ENCODE measurements around the gene TCTN1.

TCTN1 gene

DNA sequence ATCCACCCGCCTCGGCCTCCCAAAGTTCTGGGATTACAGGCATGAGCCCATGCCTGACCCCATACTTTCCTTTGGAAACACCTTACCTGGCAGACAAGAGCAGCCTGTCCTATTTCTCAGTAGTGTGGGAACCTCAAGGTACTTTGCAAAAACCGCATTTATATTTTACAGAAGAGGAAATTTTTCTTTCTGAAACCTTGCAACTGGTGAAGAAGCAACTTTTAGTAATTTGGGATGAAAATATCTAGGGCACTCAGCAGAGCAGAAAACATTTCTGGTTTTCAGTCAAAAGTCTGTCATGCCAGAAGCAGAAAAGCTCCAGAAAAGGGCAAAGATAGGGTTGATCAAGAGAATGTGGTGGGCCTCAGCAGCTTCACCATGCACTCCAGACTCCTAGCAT, 53.7 kb downstream of the TCTN1 start:
- no peaks in the 10 kb centered on the region for H3K4me1 ChIP-seq (ENCODE audit: control insufficient read depth, insufficient read depth, low read length)
- peaks cover 17% of the 10 kb centered on the region for H3K9me3 ChIP-seq (ENCODE audit: control insufficient read depth, low read length)
- H3K9ac ChIP-seq (ENCODE audit: low read length) = no peak overlapping the region
- H3K4me3 ChIP-seq (ENCODE audit: low read length) = no peak overlapping the region
- H3K27me3 ChIP-seq (replicated peaks; ENCODE audit: control insufficient read depth, insufficient read depth, low read length) = peaks cover 9% of the 10 kb centered on the region
- DNase-seq (ENCODE audit: low read depth) = no peak
- no peaks in the 10 kb centered on the region for H3K36me3 ChIP-seq (ENCODE audit: control insufficient read depth, insufficient read depth, low read length, severe bottlenecking)

DNA sequence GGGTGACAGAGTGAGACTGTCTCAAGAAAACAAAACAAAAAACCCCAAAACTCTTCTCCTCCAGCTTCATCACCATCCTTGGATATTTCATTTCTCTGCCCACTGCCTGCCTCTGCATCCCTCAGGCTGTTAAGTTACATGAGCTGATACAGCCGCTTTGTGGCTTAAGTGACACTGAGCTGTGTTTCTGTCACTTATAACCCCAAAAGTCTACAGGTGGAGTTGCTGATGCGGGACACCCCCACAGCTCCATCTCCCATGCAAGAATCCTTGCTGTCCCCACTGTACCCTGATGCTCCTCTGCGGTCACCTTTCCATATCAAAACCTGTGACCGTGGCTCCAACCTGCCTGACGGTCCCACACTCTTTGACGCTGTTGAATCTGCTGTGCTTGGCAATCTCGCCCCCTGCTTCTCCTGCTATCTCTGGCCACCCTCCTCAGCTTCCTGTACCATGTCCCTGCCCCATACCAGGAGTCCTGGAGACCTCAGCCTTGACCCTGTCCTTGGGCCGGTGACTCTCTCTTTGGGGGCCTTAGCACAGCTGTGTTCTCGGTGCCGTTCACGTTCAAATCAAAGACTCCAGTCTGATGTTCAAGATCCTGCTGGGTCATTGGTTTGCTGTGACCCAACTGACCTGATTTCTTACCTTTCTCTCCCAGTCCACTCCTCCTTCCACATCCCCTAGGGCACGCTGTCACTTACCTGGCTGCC, 54.7 kb downstream of the TCTN1 start:
- no peak overlapping the region for H3K4me3 ChIP-seq (ENCODE audit: low read length)
- H3K27me3 ChIP-seq (replicated peaks; ENCODE audit: control insufficient read depth, insufficient read depth, low read length) = peaks cover 9% of the 10 kb centered on the region
- H3K9ac ChIP-seq (ENCODE audit: low read length) = no peak overlapping the region
- no peak for DNase-seq (ENCODE audit: low read depth)
- no peaks in the 10 kb centered on the region for H3K4me1 ChIP-seq (ENCODE audit: control insufficient read depth, insufficient read depth, low read length)
- peaks cover 17% of the 10 kb centered on the region for H3K9me3 ChIP-seq (ENCODE audit: control insufficient read depth, low read length)
- H3K36me3 ChIP-seq (ENCODE audit: control insufficient read depth, insufficient read depth, low read length, severe bottlenecking) = no peaks in the 10 kb centered on the region

GRCh38 chr12:110669193-110669502, 55.2 kb downstream of the TCTN1 start:
- H3K4me1 ChIP-seq (ENCODE audit: control insufficient read depth, insufficient read depth, low read length) = no peaks in the 10 kb centered on the region
- H3K27me3 ChIP-seq (replicated peaks; ENCODE audit: control insufficient read depth, insufficient read depth, low read length) = peaks cover 9% of the 10 kb centered on the region
- DNase-seq (ENCODE audit: low read depth) = no peak
- H3K9ac ChIP-seq (ENCODE audit: low read length) = no peak overlapping the region
- H3K36me3 ChIP-seq (ENCODE audit: control insufficient read depth, insufficient read depth, low read length, severe bottlenecking) = no peaks in the 10 kb centered on the region
- peaks cover 17% of the 10 kb centered on the region for H3K9me3 ChIP-seq (ENCODE audit: control insufficient read depth, low read length)
- no peak overlapping the region for H3K4me3 ChIP-seq (ENCODE audit: low read length)

- H3K4me3 ChIP-seq (ENCODE audit: low read length) = no peak overlapping the region
- H3K9me3 ChIP-seq (ENCODE audit: control insufficient read depth, low read length) = peaks cover 13% of the 10 kb centered on the region
- no peak for DNase-seq (ENCODE audit: low read depth)
Measured at GRCh38 chr12:110670161-110670701, 56.3 kb downstream of the TCTN1 start.

DNA sequence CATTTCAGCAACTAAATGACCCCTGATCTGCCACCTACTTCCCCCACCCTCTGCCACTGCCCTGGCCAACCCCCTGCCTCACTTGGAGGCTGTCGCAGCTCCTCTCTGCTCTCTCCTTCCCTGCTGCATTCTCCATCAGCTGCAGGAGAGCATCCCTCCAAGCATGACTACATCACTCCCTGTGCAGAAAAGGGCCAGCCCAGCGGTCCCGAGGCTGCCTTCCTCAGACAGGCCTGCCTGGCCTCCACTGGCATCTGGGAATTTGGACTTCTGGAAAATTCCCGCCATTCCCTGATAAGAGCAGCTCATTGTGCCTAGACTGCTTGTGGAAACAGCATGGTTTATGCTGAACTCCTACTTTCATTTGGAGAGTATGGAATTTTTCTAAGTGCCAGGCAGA, 62.2 kb downstream of the TCTN1 start:
- no peaks in the 10 kb centered on the region for H3K4me1 ChIP-seq (ENCODE audit: control insufficient read depth, insufficient read depth, low read length)
- peaks cover 6% of the 10 kb centered on the region for H3K9me3 ChIP-seq (ENCODE audit: control insufficient read depth, low read length)
- no peak overlapping the region for H3K9ac ChIP-seq (ENCODE audit: low read length)
- H3K4me3 ChIP-seq (ENCODE audit: low read length) = no peak overlapping the region
- DNase-seq (ENCODE audit: low read depth) = no peak
- peaks cover 3% of the 10 kb centered on the region for H3K27me3 ChIP-seq (replicated peaks; ENCODE audit: control insufficient read depth, insufficient read depth, low read length)
- H3K36me3 ChIP-seq (ENCODE audit: control insufficient read depth, insufficient read depth, low read length, severe bottlenecking) = no peaks in the 10 kb centered on the region

More at GRCh38 chr12:110670161-110670701, 56.3 kb downstream of the TCTN1 start:
- H3K36me3 ChIP-seq (ENCODE audit: control insufficient read depth, insufficient read depth, low read length, severe bottlenecking) = no peaks in the 10 kb centered on the region
- peaks cover 9% of the 10 kb centered on the region for H3K27me3 ChIP-seq (replicated peaks; ENCODE audit: control insufficient read depth, insufficient read depth, low read length)
- no peak overlapping the region for H3K9ac ChIP-seq (ENCODE audit: low read length)
- H3K4me1 ChIP-seq (ENCODE audit: control insufficient read depth, insufficient read depth, low read length) = no peaks in the 10 kb centered on the region

DNA sequence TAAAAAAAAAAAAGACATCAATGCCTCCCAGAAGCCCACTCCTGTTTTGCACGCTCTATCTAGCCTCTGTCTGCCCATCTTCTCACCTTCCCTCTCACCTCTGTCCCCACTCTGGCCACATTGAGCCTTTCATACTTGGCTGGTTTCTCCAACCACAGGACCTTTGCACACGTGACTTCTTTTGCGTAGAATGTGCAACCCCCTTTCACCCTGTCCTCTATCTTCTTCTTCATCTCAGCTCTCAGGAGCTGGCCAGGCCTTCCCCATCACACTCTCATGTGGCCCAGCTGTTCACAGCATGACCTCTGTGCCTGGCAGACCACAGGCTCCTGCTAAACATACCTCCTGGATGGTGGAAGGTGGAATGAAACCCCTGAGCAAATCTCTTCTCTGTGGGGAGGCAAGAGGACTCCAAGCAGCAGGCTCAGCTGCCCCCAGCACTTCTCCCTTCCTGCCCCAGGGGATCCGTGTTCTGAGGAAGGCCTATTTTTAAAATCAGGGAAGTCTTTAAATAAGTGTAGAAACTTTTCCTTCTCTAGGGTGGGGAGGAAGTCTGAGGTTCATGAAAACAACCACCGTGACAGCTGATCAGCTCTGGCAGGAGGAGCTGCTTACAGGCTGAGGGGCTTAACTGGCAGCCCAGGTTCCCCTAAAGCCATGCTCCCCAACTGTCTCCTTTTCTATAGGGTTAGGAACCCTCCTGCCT, 63.4 kb downstream of the TCTN1 start:
- Histone ChIP-seq H3K9me3 (ENCODE audit: control insufficient read depth, low read length) (peaks cover 6% of the 10 kb centered on the region), H3K9ac (ENCODE audit: low read length) (no peak overlapping the region), H3K27me3 (replicated peaks; ENCODE audit: control insufficient read depth, insufficient read depth, low read length) (peaks cover 3% of the 10 kb centered on the region), H3K36me3 (ENCODE audit: control insufficient read depth, insufficient read depth, low read length, severe bottlenecking) (no peaks in the 10 kb centered on the region), H3K4me1 (ENCODE audit: control insufficient read depth, insufficient read depth, low read length) (no peaks in the 10 kb centered on the region), H3K4me3 (ENCODE audit: low read length) (no peak overlapping the region)
- DNase-seq (ENCODE audit: low read depth) = no peak

DNA sequence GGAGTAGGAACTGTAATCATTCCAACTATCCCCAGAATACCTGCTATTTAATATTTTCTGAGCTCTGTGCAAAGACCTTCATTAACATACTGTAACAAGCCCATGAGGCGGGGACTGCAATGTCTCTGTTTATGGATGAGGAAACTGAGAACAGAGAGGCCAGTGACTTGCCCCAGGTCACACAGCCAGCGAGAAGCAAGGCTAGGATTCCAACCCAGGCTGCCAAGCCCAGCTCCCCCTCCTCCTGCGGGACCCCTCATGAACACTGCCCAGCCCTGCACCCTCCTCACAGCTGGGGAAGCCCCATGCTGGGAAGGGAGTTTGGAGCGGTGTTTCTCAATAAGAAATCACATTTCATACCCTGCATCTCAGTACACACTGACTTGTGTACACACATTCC, 64.1 kb downstream of the TCTN1 start:
- H3K4me3 ChIP-seq (ENCODE audit: low read length) = no peak overlapping the region
- no peaks in the 10 kb centered on the region for H3K4me1 ChIP-seq (ENCODE audit: control insufficient read depth, insufficient read depth, low read length)

DNA sequence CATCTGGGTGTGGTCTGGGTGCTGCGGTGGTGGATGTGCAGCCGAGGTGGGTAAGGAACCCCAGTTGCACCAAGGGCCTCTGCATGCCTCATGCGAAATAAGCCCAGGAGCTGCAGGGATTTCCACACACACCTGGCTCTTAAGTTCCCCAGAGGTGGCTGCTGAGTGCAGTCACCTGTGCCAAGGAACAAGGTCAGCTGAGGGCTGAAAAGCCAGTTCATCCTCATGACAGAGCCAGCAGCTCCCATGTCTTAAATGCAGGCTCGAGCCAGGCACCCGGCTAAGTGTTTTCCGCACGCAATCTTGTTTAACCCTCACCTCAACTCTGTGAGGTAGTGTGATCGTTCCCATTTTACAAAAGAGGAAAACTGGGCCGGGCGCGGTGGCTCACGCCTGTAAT, 65.3 kb downstream of the TCTN1 start:
- peaks cover 6% of the 10 kb centered on the region for H3K9me3 ChIP-seq (ENCODE audit: control insufficient read depth, low read length)
- DNase-seq (ENCODE audit: low read depth) = no peak
- H3K9ac ChIP-seq (ENCODE audit: low read length) = no peak overlapping the region
- no peaks in the 10 kb centered on the region for H3K36me3 ChIP-seq (ENCODE audit: control insufficient read depth, insufficient read depth, low read length, severe bottlenecking)
- H3K4me3 ChIP-seq (ENCODE audit: low read length) = no peak overlapping the region
- no peaks in the 10 kb centered on the region for H3K4me1 ChIP-seq (ENCODE audit: control insufficient read depth, insufficient read depth, low read length)
- peaks cover 3% of the 10 kb centered on the region for H3K27me3 ChIP-seq (replicated peaks; ENCODE audit: control insufficient read depth, insufficient read depth, low read length)

More for the DNA sequence above, 64.1 kb downstream of the TCTN1 start:
- peaks cover 3% of the 10 kb centered on the region for H3K27me3 ChIP-seq (replicated peaks; ENCODE audit: control insufficient read depth, insufficient read depth, low read length)
- no peaks in the 10 kb centered on the region for H3K36me3 ChIP-seq (ENCODE audit: control insufficient read depth, insufficient read depth, low read length, severe bottlenecking)
- H3K9me3 ChIP-seq (ENCODE audit: control insufficient read depth, low read length) = peaks cover 6% of the 10 kb centered on the region
- H3K9ac ChIP-seq (ENCODE audit: low read length) = no peak overlapping the region
- DNase-seq (ENCODE audit: low read depth) = no peak

GRCh38 chr12:110680032-110680431, 66.1 kb downstream of the TCTN1 start:
- H3K4me1 ChIP-seq (ENCODE audit: control insufficient read depth, insufficient read depth, low read length) = no peaks in the 10 kb centered on the region

GRCh38 chr12:110683888-110684287, 70.0 kb downstream of the TCTN1 start:
- H3K9me3 ChIP-seq (ENCODE audit: control insufficient read depth, low read length) = peaks cover 3% of the 10 kb centered on the region
- peaks cover 4% of the 10 kb centered on the region for H3K4me1 ChIP-seq (ENCODE audit: control insufficient read depth, insufficient read depth, low read length)
- no peak for DNase-seq (ENCODE audit: low read depth)
- no peak overlapping the region for H3K4me3 ChIP-seq (ENCODE audit: low read length)
- H3K36me3 ChIP-seq (ENCODE audit: control insufficient read depth, insufficient read depth, low read length, severe bottlenecking) = no peaks in the 10 kb centered on the region
- H3K9ac ChIP-seq (ENCODE audit: low read length) = no peak overlapping the region
- H3K27me3 ChIP-seq (replicated peaks; ENCODE audit: control insufficient read depth, insufficient read depth, low read length) = peaks cover 22% of the 10 kb centered on the region

More at GRCh38 chr12:110680032-110680431, 66.1 kb downstream of the TCTN1 start:
- Histone ChIP-seq H3K27me3 (replicated peaks; ENCODE audit: control insufficient read depth, insufficient read depth, low read length) (peaks cover 3% of the 10 kb centered on the region), H3K9me3 (ENCODE audit: control insufficient read depth, low read length) (peaks cover 3% of the 10 kb centered on the region), H3K9ac (ENCODE audit: low read length) (no peak overlapping the region), H3K36me3 (ENCODE audit: control insufficient read depth, insufficient read depth, low read length, severe bottlenecking) (no peaks in the 10 kb centered on the region), H3K4me3 (ENCODE audit: low read length) (no peak overlapping the region)
- no peak for DNase-seq (ENCODE audit: low read depth)

DNA sequence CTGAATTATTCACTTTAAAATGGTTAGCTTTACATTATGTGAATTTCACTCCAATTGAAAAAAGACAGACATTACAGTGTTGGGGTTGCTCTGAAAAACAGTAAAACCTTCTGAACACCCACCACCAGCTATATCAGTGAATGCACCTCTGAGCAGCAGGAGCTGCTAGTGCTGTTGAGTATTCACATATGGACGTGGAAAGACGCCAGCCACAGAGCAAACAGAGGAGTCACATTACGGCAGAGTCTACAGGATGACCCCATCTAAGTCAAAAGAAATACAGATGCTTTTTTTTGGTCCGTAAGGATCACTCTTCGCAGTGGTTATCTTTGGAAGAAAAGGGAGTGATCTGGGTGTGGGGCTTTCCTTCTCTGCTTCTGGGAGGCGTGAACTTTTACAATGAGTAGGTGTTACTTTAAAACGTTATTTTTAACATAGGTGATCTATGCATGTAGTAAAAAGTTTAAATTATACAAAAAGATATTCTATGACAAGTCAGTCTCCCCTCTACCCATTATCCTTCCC, 70.4 kb downstream of the TCTN1 start:
- Histone ChIP-seq H3K36me3 (ENCODE audit: control insufficient read depth, insufficient read depth, low read length, severe bottlenecking) (no peaks in the 10 kb centered on the region), H3K9ac (ENCODE audit: low read length) (no peak overlapping the region), H3K4me3 (ENCODE audit: low read length) (no peak overlapping the region), H3K4me1 (ENCODE audit: control insufficient read depth, insufficient read depth, low read length) (peaks cover 6% of the 10 kb centered on the region), H3K9me3 (ENCODE audit: control insufficient read depth, low read length) (peaks cover 3% of the 10 kb centered on the region), H3K27me3 (replicated peaks; ENCODE audit: control insufficient read depth, insufficient read depth, low read length) (peaks cover 22% of the 10 kb centered on the region)
- DNase-seq (ENCODE audit: low read depth) = no peak

Data from adipocyte (in vitro differentiated cells).